Astrocyte of the spinal cord (primary cell): ENCODE results near the gene SHC4.

Experiments used
- DNase-seq: peaks from one replicate; pipeline ENCODE4 v3.0.0; 2011; ENCODE audit warnings: low read depth, low spot score
- H3K4me3 ChIP-seq: 2 replicates; pipeline ENCODE4 v1.5.1; 2011; ENCODE audit warnings: low read depth, mild to moderate bottlenecking, low read length, moderate library complexity
- in situ Hi-C: cut with HindIII; loops from 2 replicates; pipeline ENCODE4 v1.10.0; 2017; ENCODE audit warnings: low sequenced_read_pairs
- TF ChIP-seq, protein P1 (sequence below): IDR thresholded peaks from 2 replicates; pipeline ENCODE4 v1.5.1; 2012; ENCODE audit warnings: low read depth, mild to moderate bottlenecking, low read length, inconsistent platforms

SHC4 gene

DNA sequence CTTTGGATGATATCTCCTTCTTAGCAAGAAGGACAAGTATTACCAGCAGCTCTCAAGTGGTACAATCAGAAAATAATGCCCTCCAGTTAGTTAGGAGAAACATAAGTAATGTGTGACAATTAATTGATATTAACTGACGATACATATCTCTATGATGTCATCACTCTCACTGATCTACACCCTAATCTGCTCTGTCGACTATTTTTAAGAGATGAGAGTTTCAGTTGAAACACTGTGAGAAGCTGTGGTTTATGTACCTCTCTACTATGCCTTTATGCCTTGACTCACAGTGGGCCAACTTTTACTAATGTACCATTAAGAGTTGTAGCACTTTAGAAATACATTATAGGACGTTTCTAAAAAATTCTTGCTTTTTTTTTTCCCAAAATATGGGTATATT, 161.5 kb downstream of the SHC4 start:
- H3K4me3 ChIP-seq = no peak overlapping the region
- TF ChIP-seq, protein P1, sequence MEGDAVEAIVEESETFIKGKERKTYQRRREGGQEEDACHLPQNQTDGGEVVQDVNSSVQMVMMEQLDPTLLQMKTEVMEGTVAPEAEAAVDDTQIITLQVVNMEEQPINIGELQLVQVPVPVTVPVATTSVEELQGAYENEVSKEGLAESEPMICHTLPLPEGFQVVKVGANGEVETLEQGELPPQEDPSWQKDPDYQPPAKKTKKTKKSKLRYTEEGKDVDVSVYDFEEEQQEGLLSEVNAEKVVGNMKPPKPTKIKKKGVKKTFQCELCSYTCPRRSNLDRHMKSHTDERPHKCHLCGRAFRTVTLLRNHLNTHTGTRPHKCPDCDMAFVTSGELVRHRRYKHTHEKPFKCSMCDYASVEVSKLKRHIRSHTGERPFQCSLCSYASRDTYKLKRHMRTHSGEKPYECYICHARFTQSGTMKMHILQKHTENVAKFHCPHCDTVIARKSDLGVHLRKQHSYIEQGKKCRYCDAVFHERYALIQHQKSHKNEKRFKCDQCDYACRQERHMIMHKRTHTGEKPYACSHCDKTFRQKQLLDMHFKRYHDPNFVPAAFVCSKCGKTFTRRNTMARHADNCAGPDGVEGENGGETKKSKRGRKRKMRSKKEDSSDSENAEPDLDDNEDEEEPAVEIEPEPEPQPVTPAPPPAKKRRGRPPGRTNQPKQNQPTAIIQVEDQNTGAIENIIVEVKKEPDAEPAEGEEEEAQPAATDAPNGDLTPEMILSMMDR = no peak
- in situ Hi-C loops = no loop called here
- DNase-seq = no peak

DNA sequence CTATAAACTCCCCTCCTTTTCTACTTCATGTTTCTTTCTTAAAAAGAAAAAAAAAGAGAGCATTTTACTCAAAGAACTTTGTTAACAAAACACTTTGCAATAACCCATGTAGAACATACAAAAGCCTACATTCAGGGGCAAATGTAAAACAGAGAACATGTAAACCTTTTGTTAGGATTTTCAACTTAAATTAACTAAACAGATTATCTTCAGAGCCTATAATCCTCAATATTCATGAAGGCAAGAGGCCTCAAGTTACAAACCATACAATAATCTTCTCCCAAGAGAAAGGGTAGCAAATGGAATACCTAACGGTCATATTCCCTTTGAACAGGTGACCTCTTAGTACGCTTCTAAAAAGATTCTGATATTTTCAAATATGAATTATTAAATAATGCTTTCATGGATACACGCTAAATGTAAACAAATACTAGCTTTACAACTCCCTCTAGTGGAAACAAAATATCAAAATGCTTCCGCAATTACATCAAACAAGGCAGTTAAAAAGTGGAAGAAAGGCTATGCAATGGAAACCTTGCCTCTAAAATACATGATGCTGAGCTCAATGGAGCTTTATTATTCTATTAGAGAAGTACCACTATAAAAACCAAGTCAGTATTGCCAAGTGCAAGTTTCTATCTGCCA, 162.8 kb downstream of the SHC4 start:
- in situ Hi-C loops = no loop called here
- no peak overlapping the region for H3K4me3 ChIP-seq
- peak; percentile 59 for DNase-seq
- TF ChIP-seq, protein P1 = peak; percentile 39

DNA sequence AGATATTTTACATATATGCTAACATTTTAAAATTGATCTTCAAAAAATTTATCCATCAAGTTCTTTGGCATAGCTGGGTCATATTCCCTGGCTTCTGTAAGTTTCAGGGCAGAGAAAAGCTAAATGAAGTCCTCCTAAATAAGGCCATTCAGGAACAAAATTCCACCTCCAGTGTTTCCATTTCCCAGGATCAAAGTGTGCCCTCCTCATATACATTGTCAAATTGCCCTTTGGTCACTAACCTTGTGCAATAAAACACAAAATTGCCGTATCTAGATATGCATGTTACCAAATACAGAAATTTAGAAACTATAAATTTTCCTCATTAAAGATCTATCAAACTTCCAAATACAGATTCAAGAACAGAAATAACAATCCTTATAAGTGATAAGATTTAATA, 163.5 kb downstream of the SHC4 start:
- no peak overlapping the region for H3K4me3 ChIP-seq
- in situ Hi-C loops = no loop called here
- TF ChIP-seq, protein P1 = no peak
- no peak for DNase-seq

DNA sequence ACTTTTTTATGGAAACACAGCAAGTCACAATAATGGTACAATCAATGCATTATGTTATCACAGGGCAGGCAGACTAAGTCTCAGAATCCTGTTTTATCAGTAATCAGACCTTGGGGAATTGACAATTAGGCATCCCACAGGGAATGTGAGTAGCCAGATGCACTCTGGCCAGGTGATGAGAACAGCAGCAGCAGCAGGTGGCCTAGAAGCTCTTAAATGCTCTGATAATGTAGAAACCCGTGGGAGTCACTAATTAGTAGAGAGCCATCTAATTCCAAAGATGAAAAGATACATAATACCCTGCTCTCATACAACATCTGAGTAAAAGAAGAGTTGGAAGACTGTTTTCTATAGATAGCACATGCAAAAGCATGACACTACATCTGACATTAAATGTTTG, 165.4 kb downstream of the SHC4 start:
- TF ChIP-seq, protein P1 = no peak
- no peak overlapping the region for H3K4me3 ChIP-seq
- DNase-seq = no peak
- in situ Hi-C loops = no loop called here

DNA sequence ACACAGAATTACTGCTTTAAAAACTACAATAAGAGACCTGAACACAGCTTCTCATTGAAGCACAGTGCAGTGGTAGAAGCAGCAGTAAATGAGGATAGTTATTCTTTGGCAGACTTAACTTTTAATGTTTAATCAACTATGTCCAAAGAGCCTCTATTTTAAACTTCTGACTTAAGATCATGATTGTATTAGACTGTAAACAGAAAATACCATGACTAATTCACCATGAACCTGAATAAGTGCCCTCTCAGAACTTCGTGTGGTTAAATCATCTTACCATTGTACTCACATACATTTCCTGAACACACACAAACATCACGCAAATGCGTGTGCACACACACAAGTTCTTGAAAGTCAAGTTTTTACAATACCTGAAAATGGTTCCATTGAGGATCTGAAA, 166.8 kb downstream of the SHC4 start:
- no peak overlapping the region for H3K4me3 ChIP-seq
- TF ChIP-seq, protein P1 = no peak
- peak; percentile 69 for DNase-seq
- in situ Hi-C loops = no loop called here

DNA sequence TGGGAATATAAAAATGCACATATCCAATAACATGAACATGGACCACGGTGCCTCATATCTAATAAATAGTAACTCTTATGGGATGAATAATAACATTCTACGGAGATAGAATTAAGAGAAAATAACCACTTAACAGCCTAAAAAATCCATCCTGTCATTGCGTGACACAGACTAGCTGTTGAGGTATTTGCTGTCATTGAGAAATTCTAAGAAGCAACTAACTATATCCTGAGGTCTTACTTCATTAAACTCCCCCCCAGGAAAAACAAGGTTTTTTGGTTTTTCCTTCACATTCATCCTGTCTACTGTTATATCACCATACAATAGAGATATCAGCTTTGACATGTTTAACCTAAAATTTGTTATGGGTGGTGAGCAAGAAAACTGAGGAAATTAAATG, 167.2 kb downstream of the SHC4 start:
- in situ Hi-C loops = no loop called here
- H3K4me3 ChIP-seq = no peak overlapping the region
- no peak for DNase-seq
- TF ChIP-seq, protein P1 = no peak

DNA sequence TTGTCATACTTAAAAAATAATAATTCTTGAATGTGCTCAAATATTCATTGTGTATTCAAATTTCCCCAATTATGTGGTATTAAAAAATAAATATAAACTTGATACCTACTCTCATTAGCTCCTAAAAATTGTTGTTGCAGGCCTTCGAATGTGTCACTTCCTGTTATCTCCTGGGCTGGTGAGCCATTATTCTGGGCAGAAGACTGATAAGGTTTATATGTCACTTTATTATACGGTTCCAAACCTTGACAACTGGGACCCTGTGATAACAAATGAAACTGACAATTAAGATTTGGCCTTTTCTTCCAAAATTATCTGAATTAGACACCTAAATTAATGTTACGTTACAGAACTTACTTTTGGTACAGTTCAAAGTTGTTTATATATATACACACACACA, 167.8 kb downstream of the SHC4 start:
- in situ Hi-C loops = no loop called here
- no peak overlapping the region for H3K4me3 ChIP-seq
- no peak for DNase-seq
- TF ChIP-seq, protein P1 = no peak
